Neural crest cell (in vitro differentiated cells): ENCODE data around the gene IL22RA1. TPM values are rescaled to one million over a fixed set of nuclear protein-coding genes. Genes with fewer than 3 reads are reported as not detected.

Source experiments
- DNase-seq: peaks from one replicate; pipeline ENCODE4 v3.0.0; 2021; ENCODE audit warnings: low read depth, mixed read lengths, low spot score
- H3K27ac Mint-ChIP-seq: one replicate; pipeline ENCODE4 v1.8.0; 2021; ENCODE audit warnings: mild to moderate bottlenecking, mixed read lengths; ENCODE audit not compliant: unreplicated experiment
- H3K27me3 Mint-ChIP-seq: 2 replicates; pipeline ENCODE4 v1.8.0; 2021; ENCODE audit warnings: low read depth, mild to moderate bottlenecking, mixed read lengths
- H3K36me3 Mint-ChIP-seq: 2 replicates; pipeline ENCODE4 v1.8.0; 2021; ENCODE audit warnings: low read depth, mild to moderate bottlenecking, mixed read lengths
- H3K4me1 Mint-ChIP-seq: 2 replicates; pipeline ENCODE4 v1.8.0; 2021; ENCODE audit warnings: mixed read lengths
- H3K4me3 Mint-ChIP-seq: one replicate; pipeline ENCODE4 v1.8.0; 2021; ENCODE audit warnings: mild to moderate bottlenecking, mixed read lengths
- H3K9me3 Mint-ChIP-seq: 2 replicates; pipeline ENCODE4 v1.8.0; 2021; ENCODE audit warnings: mixed read lengths
- total RNA-seq: library from RNA; stranded (reverse); gene quantifications from 2 replicates; pipeline ENCODE4 v1.2.1, GENCODE V29; 2021
- TF ChIP-seq, protein P1 (sequence below): fragments of 200-600 bp; sonication (generic); conservative IDR thresholded peaks from 2 replicates; pipeline ENCODE4 v1.5.0; 2021; ENCODE audit warnings: antibody characterized with exemption, mild to moderate bottlenecking

Gene IL22RA1
- total RNA-seq, 1 donor from 2014 or later: not detected

- Mint-ChIP-seq H3K36me3 (no peaks in the 10 kb centered on the region), H3K27ac (no peak overlapping the region), H3K9me3 (no peaks in the 10 kb centered on the region), H3K27me3 (peaks cover 6% of the 10 kb centered on the region), H3K4me3 (no peak overlapping the region), H3K4me1 (no peaks in the 10 kb centered on the region)
- TF ChIP-seq, protein P1, sequence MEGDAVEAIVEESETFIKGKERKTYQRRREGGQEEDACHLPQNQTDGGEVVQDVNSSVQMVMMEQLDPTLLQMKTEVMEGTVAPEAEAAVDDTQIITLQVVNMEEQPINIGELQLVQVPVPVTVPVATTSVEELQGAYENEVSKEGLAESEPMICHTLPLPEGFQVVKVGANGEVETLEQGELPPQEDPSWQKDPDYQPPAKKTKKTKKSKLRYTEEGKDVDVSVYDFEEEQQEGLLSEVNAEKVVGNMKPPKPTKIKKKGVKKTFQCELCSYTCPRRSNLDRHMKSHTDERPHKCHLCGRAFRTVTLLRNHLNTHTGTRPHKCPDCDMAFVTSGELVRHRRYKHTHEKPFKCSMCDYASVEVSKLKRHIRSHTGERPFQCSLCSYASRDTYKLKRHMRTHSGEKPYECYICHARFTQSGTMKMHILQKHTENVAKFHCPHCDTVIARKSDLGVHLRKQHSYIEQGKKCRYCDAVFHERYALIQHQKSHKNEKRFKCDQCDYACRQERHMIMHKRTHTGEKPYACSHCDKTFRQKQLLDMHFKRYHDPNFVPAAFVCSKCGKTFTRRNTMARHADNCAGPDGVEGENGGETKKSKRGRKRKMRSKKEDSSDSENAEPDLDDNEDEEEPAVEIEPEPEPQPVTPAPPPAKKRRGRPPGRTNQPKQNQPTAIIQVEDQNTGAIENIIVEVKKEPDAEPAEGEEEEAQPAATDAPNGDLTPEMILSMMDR: no peak
- DNase-seq: no peak
These were observed 22.6 kb upstream of the IL22RA1 start for GRCh38 chr1:24165500-24165899.

- TF ChIP-seq, protein P1: no peak
- Mint-ChIP-seq H3K36me3 (no peaks in the 10 kb centered on the region), H3K9me3 (no peaks in the 10 kb centered on the region), H3K4me3 (no peak overlapping the region), H3K27ac (no peak overlapping the region), H3K27me3 (peaks cover 8% of the 10 kb centered on the region), H3K4me1 (no peaks in the 10 kb centered on the region)
- no peak for DNase-seq
These were observed 21.1 kb upstream of the IL22RA1 start for GRCh38 chr1:24164004-24164403.

- no peak overlapping the region for H3K4me3 Mint-ChIP-seq
- TF ChIP-seq, protein P1: no peak
- H3K4me1 Mint-ChIP-seq: no peaks in the 10 kb centered on the region
- H3K27ac Mint-ChIP-seq: peak overlapping the region; percentile 64
- no peaks in the 10 kb centered on the region for H3K9me3 Mint-ChIP-seq
- DNase-seq: no peak
- peaks cover 11% of the 10 kb centered on the region for H3K27me3 Mint-ChIP-seq
- no peaks in the 10 kb centered on the region for H3K36me3 Mint-ChIP-seq
These were observed 19.3 kb upstream of the IL22RA1 start for GRCh38 chr1:24162201-24162600.

GRCh38 chr1:24161270-24161669 is 18.3 kb upstream of the IL22RA1 start:
- no peak overlapping the region for H3K27ac Mint-ChIP-seq
- no peak overlapping the region for H3K4me3 Mint-ChIP-seq
- no peaks in the 10 kb centered on the region for H3K9me3 Mint-ChIP-seq
- DNase-seq: no peak
- no peaks in the 10 kb centered on the region for H3K4me1 Mint-ChIP-seq
- no peaks in the 10 kb centered on the region for H3K36me3 Mint-ChIP-seq
- peaks cover 11% of the 10 kb centered on the region for H3K27me3 Mint-ChIP-seq
- TF ChIP-seq, protein P1: no peak

GRCh38 chr1:24159366-24159765 is 16.4 kb upstream of the IL22RA1 start:
- peaks cover 4% of the 10 kb centered on the region for H3K4me1 Mint-ChIP-seq
- H3K4me3 Mint-ChIP-seq: no peak overlapping the region
- no peaks in the 10 kb centered on the region for H3K9me3 Mint-ChIP-seq
- H3K27me3 Mint-ChIP-seq: peaks cover 8% of the 10 kb centered on the region
- H3K36me3 Mint-ChIP-seq: no peaks in the 10 kb centered on the region
- no peak for DNase-seq
- TF ChIP-seq, protein P1: no peak
- peak overlapping the region; percentile 54 for H3K27ac Mint-ChIP-seq

GRCh38 chr1:24157918-24158481 is 15.1 kb upstream of the IL22RA1 start:
- Mint-ChIP-seq H3K36me3 (no peaks in the 10 kb centered on the region), H3K9me3 (no peaks in the 10 kb centered on the region), H3K27ac (no peak overlapping the region), H3K27me3 (peaks cover 11% of the 10 kb centered on the region), H3K4me1 (peaks cover 4% of the 10 kb centered on the region), H3K4me3 (no peak overlapping the region)
- DNase-seq: no peak
- TF ChIP-seq, protein P1: peak; percentile 35
